ENCODE data around the gene PAQR9. TPM values are rescaled to one million over a fixed set of nuclear protein-coding genes. Genes with fewer than 3 reads are reported as not detected.

PAQR9 gene
- polyA plus RNA-seq, 1 donor, result not detected

DNA sequence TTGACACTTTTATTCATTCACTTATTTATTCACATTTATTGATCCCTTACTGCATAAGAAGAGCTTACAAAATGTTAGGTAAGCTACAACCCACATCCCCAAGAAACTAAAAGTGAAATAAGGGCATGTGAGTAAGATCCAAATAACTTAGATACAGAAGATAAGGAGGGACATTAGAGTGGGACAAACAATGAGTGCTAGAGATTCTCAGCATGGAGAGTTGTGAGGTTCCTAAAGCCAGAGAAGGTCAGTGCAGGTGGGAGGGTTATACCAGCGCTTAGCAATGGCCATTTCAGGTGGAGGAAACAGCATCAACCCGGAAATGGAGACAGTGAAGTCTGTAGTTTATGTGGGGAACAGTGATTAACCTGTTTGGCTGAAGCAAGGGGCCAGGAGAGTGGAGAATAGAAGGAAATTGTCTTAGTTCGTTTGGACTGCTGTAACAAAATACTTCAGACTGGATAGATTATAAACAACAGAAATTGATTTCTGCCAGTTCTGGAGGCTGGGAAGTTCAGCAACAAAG lies 49.1 kb downstream of the PAQR9 start:
- no peak for DNase-seq

- DNase-seq, result no peak
Observed at GRCh38 chr3:142913432-142913831, 50.0 kb downstream of the PAQR9 start.

- DNase-seq, result no peak
Observed at GRCh38 chr3:142912402-142913172, 50.9 kb downstream of the PAQR9 start.

Other genes with a start within 250 kb of the PAQR9 start
- 7.2 TPM for gene TRPC1, start 239.6 kb downstream of the PAQR9 start, polyA plus RNA-seq (ENCODE audit: insufficient read length)
- 1.0 TPM for gene PCOLCE2, start 74.6 kb downstream of the PAQR9 start, polyA plus RNA-seq (ENCODE audit: insufficient read length)
- gene U2SURP, start 37.9 kb upstream of the PAQR9 start, polyA plus RNA-seq (ENCODE audit: insufficient read length), result 79.7 TPM
- 4.4 TPM for gene CHST2, start 156.1 kb upstream of the PAQR9 start, polyA plus RNA-seq (ENCODE audit: insufficient read length)

All from hindlimb muscle (tissue), 1 donor.